Measurements from ENCODE around the gene UGT1A1. TPM values are rescaled to one million over a fixed set of nuclear protein-coding genes. Genes with fewer than 3 reads are reported as not detected.

Gene UGT1A1
- total RNA-seq, result not detected in 2 replicates
- polyA plus RNA-seq, result not detected in 2 replicates

DNA sequence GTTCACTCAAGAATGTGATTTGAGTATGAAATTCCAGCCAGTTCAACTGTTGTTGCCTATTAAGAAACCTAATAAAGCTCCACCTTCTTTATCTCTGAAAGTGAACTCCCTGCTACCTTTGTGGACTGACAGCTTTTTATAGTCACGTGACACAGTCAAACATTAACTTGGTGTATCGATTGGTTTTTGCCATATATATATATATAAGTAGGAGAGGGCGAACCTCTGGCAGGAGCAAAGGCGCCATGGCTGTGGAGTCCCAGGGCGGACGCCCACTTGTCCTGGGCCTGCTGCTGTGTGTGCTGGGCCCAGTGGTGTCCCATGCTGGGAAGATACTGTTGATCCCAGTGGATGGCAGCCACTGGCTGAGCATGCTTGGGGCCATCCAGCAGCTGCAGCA, at the start of gene UGT1A1:
Gene UGT1A1, plus strand, starts transcription at position 228 of the 400 bp plus-strand sequence. Its CDS starts 18 bp downstream, at position 246.
- Histone ChIP-seq H3K27ac (no peak within 1 kb of the TSS), H3K27me3 (no peaks in the 10 kb centered on the region), H3K36me3 (no peaks in the 10 kb centered on the region), H3K9me3 (ENCODE audit: low read depth) (no peaks in the 10 kb centered on the region), H3K4me1 (ENCODE audit: low read depth) (no peaks in the 10 kb centered on the region), H3K4me3 (no peak within 1 kb of the TSS)
- no peak for DNase-seq (ENCODE audit: low read depth in 1 of 2, low spot score in 1 of 2)
- TF ChIP-seq, protein P1, sequence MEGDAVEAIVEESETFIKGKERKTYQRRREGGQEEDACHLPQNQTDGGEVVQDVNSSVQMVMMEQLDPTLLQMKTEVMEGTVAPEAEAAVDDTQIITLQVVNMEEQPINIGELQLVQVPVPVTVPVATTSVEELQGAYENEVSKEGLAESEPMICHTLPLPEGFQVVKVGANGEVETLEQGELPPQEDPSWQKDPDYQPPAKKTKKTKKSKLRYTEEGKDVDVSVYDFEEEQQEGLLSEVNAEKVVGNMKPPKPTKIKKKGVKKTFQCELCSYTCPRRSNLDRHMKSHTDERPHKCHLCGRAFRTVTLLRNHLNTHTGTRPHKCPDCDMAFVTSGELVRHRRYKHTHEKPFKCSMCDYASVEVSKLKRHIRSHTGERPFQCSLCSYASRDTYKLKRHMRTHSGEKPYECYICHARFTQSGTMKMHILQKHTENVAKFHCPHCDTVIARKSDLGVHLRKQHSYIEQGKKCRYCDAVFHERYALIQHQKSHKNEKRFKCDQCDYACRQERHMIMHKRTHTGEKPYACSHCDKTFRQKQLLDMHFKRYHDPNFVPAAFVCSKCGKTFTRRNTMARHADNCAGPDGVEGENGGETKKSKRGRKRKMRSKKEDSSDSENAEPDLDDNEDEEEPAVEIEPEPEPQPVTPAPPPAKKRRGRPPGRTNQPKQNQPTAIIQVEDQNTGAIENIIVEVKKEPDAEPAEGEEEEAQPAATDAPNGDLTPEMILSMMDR (IDR thresholded peaks at IDR 0.05; ENCODE audit: low read depth, low read length), result no peak

DNA sequence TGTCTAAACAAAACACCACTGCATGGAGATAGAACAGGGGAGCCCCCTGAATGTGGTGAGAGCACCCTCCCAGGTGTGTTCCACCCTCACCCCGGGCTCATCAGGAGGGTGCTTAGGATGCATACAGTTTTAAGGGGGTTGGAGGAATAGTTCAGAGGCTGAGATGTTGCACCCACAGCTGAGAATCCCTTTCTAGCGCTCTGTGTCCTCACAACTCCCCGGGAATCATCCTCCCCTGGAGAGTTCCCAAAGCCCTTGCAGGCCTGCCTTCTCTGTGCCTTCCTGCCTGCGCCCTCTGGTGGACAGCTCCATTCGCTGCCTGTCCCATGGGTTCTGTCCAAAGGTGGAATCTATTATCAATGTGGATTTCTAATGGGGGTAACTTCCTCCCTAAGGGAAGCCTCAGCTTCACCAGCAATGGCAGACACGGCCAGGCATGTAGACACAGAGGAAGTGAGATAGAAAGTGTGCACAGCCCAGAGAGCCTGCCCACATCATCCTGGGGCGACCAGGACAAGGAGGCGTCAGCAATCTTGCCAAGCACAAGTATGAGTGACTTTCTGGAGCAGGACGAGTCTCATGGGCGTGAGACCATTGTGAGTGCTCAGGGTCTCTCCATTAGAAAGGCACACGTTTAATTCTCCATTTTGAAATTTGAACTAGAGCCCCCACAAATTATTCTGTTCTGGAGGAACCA, 48.6 kb upstream of the UGT1A1 start:
- H3K9me3 ChIP-seq (ENCODE audit: low read depth), result no peaks in the 10 kb centered on the region
- H3K36me3 ChIP-seq, result no peaks in the 10 kb centered on the region
- DNase-seq (ENCODE audit: low read depth in 1 of 2, low spot score in 1 of 2), result peak; percentile 86 to 91
- no peak overlapping the region for H3K4me3 ChIP-seq
- no peak overlapping the region for H3K27ac ChIP-seq
- peaks cover under 1% of the 10 kb centered on the region for H3K27me3 ChIP-seq
- no peaks in the 10 kb centered on the region for H3K4me1 ChIP-seq (ENCODE audit: low read depth)
- TF ChIP-seq, protein P1 (IDR thresholded peaks at IDR 0.05; ENCODE audit: low read depth, low read length), result peak; percentile 96

DNA sequence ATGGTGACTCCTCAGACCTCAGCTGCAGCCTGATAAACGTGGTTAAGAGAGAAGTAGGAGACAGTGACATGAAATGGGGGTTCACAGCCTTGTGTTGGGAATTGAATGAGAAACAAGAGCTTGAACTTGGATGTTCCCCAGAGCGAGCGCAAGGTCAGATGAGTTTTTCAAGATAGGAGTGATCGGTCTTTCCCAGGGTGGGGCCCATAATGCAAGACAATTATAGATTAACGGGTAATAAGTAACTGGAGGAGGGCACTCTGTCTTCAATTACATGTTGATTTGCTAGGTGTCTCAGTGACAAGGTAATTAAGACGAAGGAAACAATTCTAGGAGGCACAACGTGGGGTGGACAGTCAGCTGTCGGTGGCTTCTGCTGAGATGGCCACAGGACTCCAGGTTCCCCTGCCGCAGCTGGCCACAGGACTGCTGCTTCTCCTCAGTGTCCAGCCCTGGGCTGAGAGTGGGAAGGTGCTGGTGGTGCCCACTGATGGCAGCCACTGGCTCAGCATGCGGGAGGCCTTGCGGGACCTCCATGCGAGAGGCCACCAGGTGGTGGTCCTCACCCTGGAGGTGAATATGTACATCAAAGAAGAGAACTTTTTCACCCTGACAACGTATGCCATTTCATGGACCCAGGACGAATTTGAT, 47.3 kb upstream of the UGT1A1 start, which contains the start of gene UGT1A5:
Gene UGT1A5, plus strand, starts transcription at position 297 of the 651 bp plus-strand sequence. Its CDS starts 85 bp downstream, at position 382.
- TF ChIP-seq, protein P1 (IDR thresholded peaks at IDR 0.05; ENCODE audit: low read depth, low read length), result no peak
- DNase-seq (ENCODE audit: low read depth in 1 of 2, low spot score in 1 of 2), result no peak
- Histone ChIP-seq H3K9me3 (ENCODE audit: low read depth) (no peaks in the 10 kb centered on the region), H3K27ac (no peak within 1 kb of the TSS), H3K27me3 (no peaks in the 10 kb centered on the region), H3K4me3 (no peak within 1 kb of the TSS), H3K36me3 (no peaks in the 10 kb centered on the region), H3K4me1 (ENCODE audit: low read depth) (no peaks in the 10 kb centered on the region)

DNA sequence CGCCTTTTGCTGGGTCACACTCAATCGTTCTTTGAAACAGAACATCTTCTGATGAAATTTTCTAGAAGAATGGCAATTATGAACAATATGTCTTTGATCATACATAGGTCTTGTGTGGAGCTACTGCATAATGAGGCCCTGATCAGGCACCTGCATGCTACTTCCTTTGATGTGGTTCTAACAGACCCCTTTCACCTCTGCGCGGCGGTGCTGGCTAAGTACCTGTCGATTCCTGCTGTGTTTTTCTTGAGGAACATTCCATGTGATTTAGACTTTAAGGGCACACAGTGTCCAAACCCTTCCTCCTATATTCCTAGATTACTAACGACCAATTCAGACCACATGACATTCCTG, 46.8 kb upstream of the UGT1A1 start:
- no peak overlapping the region for H3K27ac ChIP-seq
- no peaks in the 10 kb centered on the region for H3K36me3 ChIP-seq
- TF ChIP-seq, protein P1 (IDR thresholded peaks at IDR 0.05; ENCODE audit: low read depth, low read length), result no peak
- DNase-seq (ENCODE audit: low read depth in 1 of 2, low spot score in 1 of 2), result no peak
- no peak overlapping the region for H3K4me3 ChIP-seq
- H3K4me1 ChIP-seq (ENCODE audit: low read depth), result no peaks in the 10 kb centered on the region
- no peaks in the 10 kb centered on the region for H3K27me3 ChIP-seq
- H3K9me3 ChIP-seq (ENCODE audit: low read depth), result no peaks in the 10 kb centered on the region

- H3K9me3 ChIP-seq (ENCODE audit: low read depth), result no peaks in the 10 kb centered on the region
- no peak for DNase-seq (ENCODE audit: low read depth in 1 of 2, low spot score in 1 of 2)
- H3K4me1 ChIP-seq (ENCODE audit: low read depth), result no peaks in the 10 kb centered on the region
- no peak overlapping the region for H3K4me3 ChIP-seq
- H3K27me3 ChIP-seq, result no peaks in the 10 kb centered on the region
- TF ChIP-seq, protein P1 (IDR thresholded peaks at IDR 0.05; ENCODE audit: low read depth, low read length), result no peak
- no peak overlapping the region for H3K27ac ChIP-seq
- H3K36me3 ChIP-seq, result no peaks in the 10 kb centered on the region
Measured at GRCh38 chr2:233714121-233714520, 45.9 kb upstream of the UGT1A1 start.

Measured in cardiac muscle cell (in vitro differentiated cells and primary cell).